ENCODE data around the gene POU2F1. TPM values are rescaled to one million over a fixed set of nuclear protein-coding genes. Genes with fewer than 3 reads are reported as not detected.
"Not testable (repeated sequence)": the region's sequence is repeated elsewhere in the genome, so short reads cannot be mapped to it uniquely, and the experiment has no call there.

Gene POU2F1
- total RNA-seq, 5 donors from 2014 or later (not counting 1 experiment from before 2014, with no cell fraction given) = 15.1 to 34.5 (median 22.6) TPM

DNA sequence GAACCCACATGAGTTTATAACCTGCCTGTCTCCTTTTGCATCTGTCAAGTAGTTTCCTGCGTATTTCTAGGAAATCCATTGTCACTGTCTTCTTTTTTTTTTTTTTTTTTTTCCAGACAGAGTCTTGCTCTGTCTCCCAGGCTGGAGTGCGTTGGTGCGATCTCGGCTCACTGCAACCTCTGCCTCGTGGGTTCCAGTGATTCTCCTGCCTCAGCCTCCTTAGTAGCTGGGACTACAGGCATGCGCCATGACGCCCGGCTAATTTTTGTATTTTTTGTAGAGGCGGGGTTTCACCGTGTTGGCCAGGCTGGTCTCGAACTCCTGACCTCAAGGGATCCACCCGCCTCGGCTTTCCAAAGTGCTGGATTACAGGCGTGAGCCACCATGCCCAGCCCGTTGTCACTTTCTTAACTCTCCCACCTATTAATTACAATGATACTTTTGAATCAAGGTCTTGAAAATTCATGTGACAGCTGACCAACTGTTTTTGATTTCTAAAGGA, 4.1 kb downstream of the POU2F1 start:
- H3K36me3 Mint-ChIP-seq; H3K36me3 ChIP-seq (ENCODE audit: control insufficient read depth in 2 of 2, extremely low read depth in 1 of 2, insufficient read depth in 1 of 2, low read length in 1 of 2); H3K4me3 Mint-ChIP-seq; H3K27ac Mint-ChIP-seq; H3K9me3 ChIP-seq; H3K27me3 Mint-ChIP-seq; ATAC-seq (replicated peaks in 1 of 4); H3K27ac ChIP-seq (ENCODE audit: low read length); DNase-seq; H3K4me3 ChIP-seq (ENCODE audit: control insufficient read depth in 1 of 2, extremely low read depth in 1 of 2, low read length in 1 of 2); H3K9me3 Mint-ChIP-seq; H3K27me3 ChIP-seq (replicated peaks in 1 of 2; ENCODE audit: control insufficient read depth in 2 of 2, extremely low read depth in 1 of 2, insufficient read depth in 2 of 2, low read length in 1 of 2): not testable (repeated sequence)
- H3K4me1 Mint-ChIP-seq = peaks cover 60 to 71% (median 65%) of the 10 kb centered on the region in 3 donors
- CTCF ChIA-PET = interaction anchor here in 1 of 2 donors (0.7 kb wide), 1 partner anchor 18 kb away, joined by 4 read pairs; no protein-coding TSS in a partner anchor
- POLR2A ChIA-PET = interaction anchor here in 1 of 2 donors (0.6 kb wide), 1 partner anchor 13 kb away, joined by 3 read pairs; no protein-coding TSS in a partner anchor
- 99% methylated on average over 9 of the region's 15 CpGs for WGBS (ENCODE audit: insufficient coverage)
- peaks cover 9 to 17% of the 10 kb centered on the region in 2 experiments for H3K4me1 ChIP-seq (ENCODE audit: control insufficient read depth in 1 of 2, extremely low read depth in 1 of 2, insufficient read depth in 2 of 2, low read length in 2 of 2)

DNA sequence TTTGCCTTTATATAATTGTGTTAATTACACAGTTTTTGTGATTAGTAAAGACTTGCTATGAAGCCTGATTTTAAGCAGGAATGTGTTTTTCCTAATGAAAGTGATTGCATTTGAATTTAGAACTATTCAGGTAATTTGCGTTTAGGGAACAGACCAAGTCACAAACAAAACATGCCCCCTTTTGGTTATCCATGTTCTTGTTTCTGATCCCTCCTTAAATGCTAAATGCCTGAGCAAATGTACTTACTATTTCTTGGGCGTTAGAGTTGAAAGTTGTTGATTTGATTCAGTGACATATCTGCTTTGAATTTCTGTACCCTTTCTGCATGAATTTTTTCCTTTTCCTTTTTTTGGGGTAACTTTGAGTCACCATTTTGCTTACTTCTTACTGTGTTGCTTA, 5.2 kb downstream of the POU2F1 start:
- Mint-ChIP-seq H3K27me3 (no peaks in the 10 kb centered on the region), H3K36me3 (peaks cover 3% of the 10 kb centered on the region), H3K4me1 (peaks cover 61 to 76% (median 71%) of the 10 kb centered on the region in 3 donors), H3K4me3 (no peak overlapping the region), H3K9me3 (no peaks in the 10 kb centered on the region), H3K27ac (no peak overlapping the region)
- H3K4me1 ChIP-seq (ENCODE audit: control insufficient read depth in 1 of 2, extremely low read depth in 1 of 2, insufficient read depth in 2 of 2, low read length in 2 of 2) = peaks cover 9 to 13% of the 10 kb centered on the region in 2 experiments
- H3K27me3 ChIP-seq (replicated peaks in 1 of 2; ENCODE audit: control insufficient read depth in 2 of 2, extremely low read depth in 1 of 2, insufficient read depth in 2 of 2, low read length in 1 of 2) = no peaks in the 10 kb centered on the region
- no peak overlapping the region for H3K4me3 ChIP-seq (ENCODE audit: control insufficient read depth in 1 of 2, extremely low read depth in 1 of 2, low read length in 1 of 2)
- no peak for ATAC-seq (replicated peaks in 1 of 4)
- POLR2A ChIA-PET = no interaction called here
- no peaks in the 10 kb centered on the region for H3K36me3 ChIP-seq (ENCODE audit: control insufficient read depth in 2 of 2, extremely low read depth in 1 of 2, insufficient read depth in 1 of 2, low read length in 1 of 2)
- no peak for DNase-seq
- no CpG with 5 or more reads among the region's 2 CpGs for WGBS (ENCODE audit: insufficient coverage)
- CTCF ChIA-PET = interaction anchor here in 1 of 2 donors (1.6 kb wide), 1 partner anchor 37 kb away, joined by 4 read pairs; no protein-coding TSS in a partner anchor
- H3K9me3 ChIP-seq = no peaks in the 10 kb centered on the region
- no peak overlapping the region for H3K27ac ChIP-seq (ENCODE audit: low read length)

DNA sequence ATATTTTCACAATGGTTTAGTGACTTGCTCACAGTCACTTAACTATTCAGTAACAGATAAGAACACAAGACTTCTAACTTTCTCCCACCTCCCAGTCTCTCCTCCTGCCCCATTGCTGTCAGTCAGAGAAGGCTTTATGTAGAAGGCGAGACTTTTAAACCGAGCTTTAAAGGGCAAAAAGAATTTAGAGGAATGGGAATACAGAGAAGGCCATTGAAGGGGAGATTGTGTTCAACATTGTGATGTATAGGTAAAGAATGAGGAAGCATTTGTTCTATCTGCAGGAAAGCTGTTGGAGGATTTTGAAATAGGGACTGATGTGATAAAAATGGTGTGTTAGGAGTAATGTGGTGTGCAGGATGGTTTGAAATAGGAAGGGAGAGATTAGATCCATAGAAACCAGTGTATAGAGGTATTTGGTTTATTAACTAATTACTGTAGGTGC, 7.3 kb downstream of the POU2F1 start:
- peaks cover 7 to 8% of the 10 kb centered on the region in 2 experiments for H3K4me1 ChIP-seq (ENCODE audit: control insufficient read depth in 1 of 2, extremely low read depth in 1 of 2, insufficient read depth in 2 of 2, low read length in 2 of 2)
- H3K27me3 Mint-ChIP-seq = no peaks in the 10 kb centered on the region
- DNase-seq (no peak), ATAC-seq (replicated peaks in 1 of 4) (no peak)
- H3K36me3 ChIP-seq (ENCODE audit: control insufficient read depth in 2 of 2, extremely low read depth in 1 of 2, insufficient read depth in 1 of 2, low read length in 1 of 2) = no peaks in the 10 kb centered on the region
- no peaks in the 10 kb centered on the region for H3K27me3 ChIP-seq (replicated peaks in 1 of 2; ENCODE audit: control insufficient read depth in 2 of 2, extremely low read depth in 1 of 2, insufficient read depth in 2 of 2, low read length in 1 of 2)
- ChIA-PET CTCF (interaction anchor here in 1 of 2 donors (0.6 kb wide), 1 partner anchor 37 kb away, joined by 3 read pairs; no protein-coding TSS in a partner anchor), POLR2A (no interaction called here)
- no peaks in the 10 kb centered on the region for H3K9me3 ChIP-seq
- no peak overlapping the region for H3K27ac Mint-ChIP-seq
- no peak overlapping the region for H3K27ac ChIP-seq (ENCODE audit: low read length)
- H3K9me3 Mint-ChIP-seq = no peaks in the 10 kb centered on the region
- no peak overlapping the region for H3K4me3 ChIP-seq (ENCODE audit: control insufficient read depth in 1 of 2, extremely low read depth in 1 of 2, low read length in 1 of 2)
- 92% methylated on average over 2 of the region's 2 CpGs for WGBS (ENCODE audit: insufficient coverage)
- H3K4me3 Mint-ChIP-seq = no peak overlapping the region
- peaks cover 58 to 74% (median 67%) of the 10 kb centered on the region in 3 donors for H3K4me1 Mint-ChIP-seq
- peaks cover 3% of the 10 kb centered on the region for H3K36me3 Mint-ChIP-seq

DNA sequence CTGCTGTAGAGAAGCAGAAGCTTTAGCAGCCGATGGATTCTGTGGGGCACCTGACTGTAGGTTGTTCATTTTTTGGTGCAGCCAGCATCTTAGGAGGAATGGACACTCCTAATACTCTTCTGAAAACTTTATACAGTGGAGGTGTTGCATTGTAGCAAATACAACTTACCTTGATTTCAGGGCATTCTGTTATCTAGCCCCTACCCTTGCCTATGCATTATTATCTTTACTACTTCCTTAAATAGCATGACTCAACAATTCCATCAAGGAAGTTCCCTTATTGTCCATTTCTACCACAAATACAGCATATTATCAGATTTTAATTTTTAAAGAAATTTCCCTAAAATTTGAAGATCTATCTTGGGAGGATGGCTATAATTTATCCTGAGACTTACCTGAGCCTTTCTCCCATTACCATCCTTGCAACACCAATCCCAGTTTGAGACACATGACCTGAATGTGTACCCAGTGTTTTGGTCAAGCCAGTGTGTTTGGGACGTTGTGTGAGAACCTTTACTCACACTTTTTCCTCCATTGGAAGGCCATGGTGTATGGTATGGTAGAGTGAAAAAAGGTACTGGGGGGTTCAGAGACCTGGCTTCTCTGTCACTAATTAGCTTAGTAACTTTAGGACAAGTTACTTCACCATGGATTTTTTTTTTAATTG, 9.2 kb downstream of the POU2F1 start:
- H3K4me3 Mint-ChIP-seq = no peak overlapping the region
- Histone ChIP-seq H3K27ac (ENCODE audit: low read length) (no peak overlapping the region), H3K9me3 (no peaks in the 10 kb centered on the region), H3K27me3 (replicated peaks in 1 of 2; ENCODE audit: control insufficient read depth in 2 of 2, extremely low read depth in 1 of 2, insufficient read depth in 2 of 2, low read length in 1 of 2) (no peaks in the 10 kb centered on the region), H3K4me3 (ENCODE audit: control insufficient read depth in 1 of 2, extremely low read depth in 1 of 2, low read length in 1 of 2) (no peak overlapping the region), H3K36me3 (ENCODE audit: control insufficient read depth in 2 of 2, extremely low read depth in 1 of 2, insufficient read depth in 1 of 2, low read length in 1 of 2) (no peaks in the 10 kb centered on the region), H3K4me1 (ENCODE audit: control insufficient read depth in 1 of 2, extremely low read depth in 1 of 2, insufficient read depth in 2 of 2, low read length in 2 of 2) (peaks cover 0 to under 1% of the 10 kb centered on the region in 2 experiments)
- CTCF ChIA-PET = interaction anchor here in 1 of 2 donors (0.6 to 5.1 kb wide), 2 partner anchors 10 to 100 kb away, joined by 3 to 30 read pairs; partner anchors contain the start of gene POU2F1
- no CpG with 5 or more reads among the region's 2 CpGs for WGBS (ENCODE audit: insufficient coverage)
- POLR2A ChIA-PET = interaction anchor here in 1 of 2 donors (0.5 to 0.7 kb wide), 2 partner anchors 10 to 29 kb away, joined by 3 to 5 read pairs; no protein-coding TSS in a partner anchor
- H3K4me1 Mint-ChIP-seq = peaks cover 58 to 74% (median 71%) of the 10 kb centered on the region in 3 donors
- H3K27ac Mint-ChIP-seq = no peak overlapping the region
- peaks cover 3% of the 10 kb centered on the region for H3K36me3 Mint-ChIP-seq
- H3K9me3 Mint-ChIP-seq = no peaks in the 10 kb centered on the region
- H3K27me3 Mint-ChIP-seq = no peaks in the 10 kb centered on the region
- ATAC-seq (replicated peaks in 1 of 4) = no peak
- DNase-seq = no peak

DNA sequence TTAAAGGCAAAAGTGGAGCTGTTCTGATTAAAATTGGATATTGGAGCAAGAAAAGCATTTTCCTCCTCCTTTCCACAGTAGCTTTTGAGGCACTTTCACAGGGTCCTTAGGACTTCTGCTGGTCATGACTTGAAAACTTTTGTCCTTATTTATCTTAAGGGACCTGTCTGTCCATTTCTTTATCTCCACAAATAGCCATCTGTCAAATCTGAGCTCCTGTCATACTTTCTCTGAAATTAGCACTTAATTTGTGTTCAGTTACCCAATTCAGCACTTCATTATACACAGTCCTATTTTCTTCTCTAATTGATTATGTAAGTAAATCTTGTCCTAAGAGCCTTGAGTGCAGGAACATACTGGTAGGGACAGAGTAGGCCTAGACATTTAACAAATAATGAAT, 9.8 kb downstream of the POU2F1 start:
- CTCF ChIA-PET = interaction anchor here in 1 of 2 donors (0.6 to 5.1 kb wide), 2 partner anchors 10 to 100 kb away, joined by 3 to 30 read pairs; partner anchors contain the start of gene POU2F1
- no peak for ATAC-seq (replicated peaks in 1 of 4)

GRCh38 chr1:167231873-167232450, 11.3 kb downstream of the POU2F1 start:
- POLR2A ChIA-PET = interaction anchor here in 1 of 2 donors (0.6 to 1.2 kb wide), 3 partner anchors 8 to 21 kb away, joined by 3 to 9 read pairs (median 3); partner anchors contain the start of gene POU2F1

More for the DNA sequence above, 9.8 kb downstream of the POU2F1 start:
- DNase-seq = no peak
- POLR2A ChIA-PET = interaction anchor here in 1 of 2 donors (0.5 kb wide), 2 partner anchors 30 to 416 kb away, joined by 5 to 6 read pairs; no protein-coding TSS in a partner anchor
- Mint-ChIP-seq H3K27ac (no peak overlapping the region), H3K4me1 (peaks cover 58 to 74% (median 73%) of the 10 kb centered on the region in 3 donors), H3K36me3 (no peaks in the 10 kb centered on the region), H3K27me3 (no peaks in the 10 kb centered on the region), H3K4me3 (no peak overlapping the region), H3K9me3 (no peaks in the 10 kb centered on the region)
- peaks cover 0 to 5% of the 10 kb centered on the region in 2 experiments for H3K4me1 ChIP-seq (ENCODE audit: control insufficient read depth in 1 of 2, extremely low read depth in 1 of 2, insufficient read depth in 2 of 2, low read length in 2 of 2)
- H3K27me3 ChIP-seq (replicated peaks in 1 of 2; ENCODE audit: control insufficient read depth in 2 of 2, extremely low read depth in 1 of 2, insufficient read depth in 2 of 2, low read length in 1 of 2) = no peaks in the 10 kb centered on the region
- no peak overlapping the region for H3K4me3 ChIP-seq (ENCODE audit: control insufficient read depth in 1 of 2, extremely low read depth in 1 of 2, low read length in 1 of 2)
- H3K9me3 ChIP-seq = no peaks in the 10 kb centered on the region
- H3K27ac ChIP-seq (ENCODE audit: low read length) = no peak overlapping the region
- no peaks in the 10 kb centered on the region for H3K36me3 ChIP-seq (ENCODE audit: control insufficient read depth in 2 of 2, extremely low read depth in 1 of 2, insufficient read depth in 1 of 2, low read length in 1 of 2)

More at GRCh38 chr1:167231873-167232450, 11.3 kb downstream of the POU2F1 start:
- WGBS (ENCODE audit: insufficient coverage) = 100% methylated on average over 2 of the region's 6 CpGs
- Histone ChIP-seq H3K27me3 (replicated peaks in 1 of 2; ENCODE audit: control insufficient read depth in 2 of 2, extremely low read depth in 1 of 2, insufficient read depth in 2 of 2, low read length in 1 of 2) (no peaks in the 10 kb centered on the region), H3K27ac (ENCODE audit: low read length) (no peak overlapping the region), H3K4me3 (ENCODE audit: control insufficient read depth in 1 of 2, extremely low read depth in 1 of 2, low read length in 1 of 2) (no peak overlapping the region), H3K4me1 (ENCODE audit: control insufficient read depth in 1 of 2, extremely low read depth in 1 of 2, insufficient read depth in 2 of 2, low read length in 2 of 2) (peaks cover 0 to 5% of the 10 kb centered on the region in 2 experiments), H3K9me3 (no peaks in the 10 kb centered on the region), H3K36me3 (ENCODE audit: control insufficient read depth in 2 of 2, extremely low read depth in 1 of 2, insufficient read depth in 1 of 2, low read length in 1 of 2) (no peaks in the 10 kb centered on the region)
- no peak for DNase-seq
- Mint-ChIP-seq H3K4me3 (no peak overlapping the region), H3K36me3 (no peaks in the 10 kb centered on the region), H3K9me3 (no peaks in the 10 kb centered on the region), H3K27ac (peak overlapping the region in 1 of 2 donors; percentile 24), H3K4me1 (peaks cover 55 to 72% (median 70%) of the 10 kb centered on the region in 3 donors), H3K27me3 (no peaks in the 10 kb centered on the region)
- CTCF ChIA-PET = interaction anchor here in 1 of 2 donors (0.9 to 5.1 kb wide), 3 partner anchors 8 to 12 kb away, joined by 3 to 30 read pairs (median 4); partner anchors contain the start of gene POU2F1
- no peak for ATAC-seq (replicated peaks in 1 of 4)

Data from T-cell (primary cell).